HG02870 (cell line): ENCODE results near the gene PDE3B.
"Not testable (repeated sequence)": the region's sequence is repeated elsewhere in the genome, so short reads cannot be mapped to it uniquely, and the experiment has no call there.

Source experiments
- ATAC-seq: cut with Tn5 transposase; IDR thresholded peaks from one replicate; pipeline ENCODE4 v1.9.1; 2021; ENCODE audit warnings: mild to moderate bottlenecking, moderate library complexity; ENCODE audit not compliant: unreplicated experiment

The PDE3B gene

DNA sequence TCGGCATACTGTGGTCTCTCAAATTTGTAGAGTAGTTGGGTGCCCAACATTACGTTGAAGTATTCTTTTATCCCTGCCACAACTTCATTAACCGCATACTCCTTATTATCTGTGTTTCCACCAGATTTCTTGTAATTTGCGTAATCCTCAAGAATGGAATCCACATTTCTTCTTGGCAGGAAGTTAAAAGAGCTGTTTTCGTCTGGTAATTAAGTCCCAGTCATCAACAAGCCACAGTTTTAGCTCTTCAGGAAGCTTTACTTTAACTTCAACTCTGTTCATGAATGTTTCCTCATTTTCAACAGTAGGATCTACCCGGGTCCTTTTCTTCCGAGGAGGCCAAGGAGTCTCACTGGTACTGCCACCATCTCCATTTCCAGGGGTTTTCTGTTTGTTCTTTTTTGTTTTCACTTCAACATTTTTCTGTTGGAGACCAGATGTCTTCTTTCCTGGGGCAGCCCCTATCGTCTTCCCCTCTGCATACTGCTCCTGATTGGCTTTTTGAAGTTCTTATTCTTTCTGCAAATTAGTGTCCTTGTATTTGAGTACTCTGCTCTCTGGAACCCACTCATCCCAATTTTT lies 30.3 kb downstream of the PDE3B start:
- ATAC-seq: no peak

DNA sequence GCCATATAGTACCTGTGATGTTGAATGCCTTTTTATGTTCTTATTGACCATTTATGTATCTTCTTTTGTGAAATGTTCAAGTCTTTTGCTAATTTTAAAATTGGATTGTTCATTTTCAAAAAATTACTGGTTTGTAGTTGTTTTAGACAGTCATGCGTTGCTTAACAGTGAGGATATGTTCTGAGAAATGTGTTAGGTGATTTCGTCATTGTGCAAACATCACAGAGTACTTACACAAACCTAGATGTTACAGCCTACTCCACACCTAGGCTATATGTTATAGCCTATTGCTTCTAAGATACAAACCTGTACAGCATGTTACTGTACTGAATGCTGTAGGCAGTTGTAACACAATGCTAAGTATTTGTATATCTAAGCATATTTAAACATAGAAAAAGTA lies 32.5 kb downstream of the PDE3B start:
- ATAC-seq: no peak

DNA sequence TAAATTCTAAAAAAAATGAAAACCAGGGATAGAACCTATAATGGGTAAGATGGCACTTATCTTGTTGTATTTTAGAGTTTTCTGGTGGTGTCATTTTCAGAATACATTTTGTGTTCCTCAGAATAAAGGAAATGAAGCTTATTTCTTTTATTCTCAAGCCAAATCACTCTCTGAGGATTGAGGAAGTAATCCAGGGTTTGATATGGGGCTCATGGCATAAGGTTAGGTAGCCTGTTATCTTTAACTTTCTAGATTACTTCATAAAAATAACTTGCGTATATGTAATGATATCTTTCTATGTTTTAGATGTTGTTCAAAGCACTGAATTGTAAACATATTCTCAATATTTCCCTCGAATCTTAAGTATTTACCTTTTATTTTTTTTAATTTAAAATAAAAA lies 33.5 kb downstream of the PDE3B start:
- no peak for ATAC-seq

DNA sequence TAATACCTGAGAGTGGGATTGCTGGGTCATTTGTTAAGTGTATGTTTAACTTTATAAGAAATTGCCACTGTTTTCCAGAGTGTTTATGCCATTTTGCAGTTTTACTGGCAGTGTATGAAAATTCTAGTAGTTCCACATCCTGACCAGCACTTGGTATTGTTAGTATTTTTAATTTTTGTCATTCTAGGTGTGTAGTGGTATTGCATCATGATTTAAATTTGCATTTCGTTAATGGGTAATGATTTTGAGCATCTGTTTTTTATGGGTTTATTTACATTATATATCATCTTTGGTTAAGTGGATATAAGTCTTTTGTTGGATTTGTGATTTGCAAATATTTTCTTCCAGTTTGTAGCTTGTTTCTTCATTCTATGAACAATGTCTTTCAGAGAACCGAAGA lies 34.7 kb downstream of the PDE3B start:
- no peak for ATAC-seq

GRCh38 chr11:14679662-14680061 lies 36.1 kb downstream of the PDE3B start:
- no peak for ATAC-seq

GRCh38 chr11:14684234-14684915 lies 40.8 kb downstream of the PDE3B start:
- ATAC-seq: not testable (repeated sequence)

DNA sequence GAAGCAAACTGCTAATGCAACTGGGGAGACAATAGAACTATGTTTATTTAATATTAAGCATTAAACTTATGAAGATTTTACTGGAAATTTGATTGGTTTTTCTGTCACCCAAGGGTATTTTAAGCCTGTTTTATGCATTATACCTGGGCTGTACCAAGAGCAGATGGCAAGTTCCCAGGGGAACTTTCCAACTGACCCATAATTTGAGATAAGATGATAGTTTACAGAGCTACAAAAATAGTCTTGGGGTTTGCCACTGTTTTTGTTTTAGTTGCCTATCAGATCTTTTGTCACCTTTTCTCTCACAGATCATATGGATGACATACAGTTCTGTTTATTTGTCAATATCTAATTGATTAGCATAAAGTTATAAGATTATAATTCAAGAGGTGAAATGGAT lies 43.9 kb downstream of the PDE3B start:
- ATAC-seq: no peak

GRCh38 chr11:14687943-14688627 lies 44.5 kb downstream of the PDE3B start:
- ATAC-seq: no peak

DNA sequence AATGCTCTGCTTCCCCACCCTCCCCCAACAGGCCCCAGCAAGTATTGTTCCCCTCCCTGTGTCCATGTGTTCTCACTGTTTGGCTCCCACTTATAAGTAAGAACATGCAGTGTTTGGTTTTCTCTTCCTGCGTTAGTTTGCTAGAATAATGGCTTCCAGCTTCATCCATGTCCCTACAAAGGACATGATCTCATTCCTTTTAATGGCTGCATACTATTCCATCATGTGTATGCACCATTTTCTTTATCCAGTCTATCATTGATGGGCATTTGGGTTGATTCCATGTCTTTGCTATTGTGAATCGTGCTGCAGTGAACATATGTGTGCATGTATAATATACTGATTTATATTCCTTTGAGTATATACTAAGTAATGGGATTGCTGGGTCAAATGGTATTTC lies 52.1 kb downstream of the PDE3B start:
- ATAC-seq: not testable (repeated sequence)

DNA sequence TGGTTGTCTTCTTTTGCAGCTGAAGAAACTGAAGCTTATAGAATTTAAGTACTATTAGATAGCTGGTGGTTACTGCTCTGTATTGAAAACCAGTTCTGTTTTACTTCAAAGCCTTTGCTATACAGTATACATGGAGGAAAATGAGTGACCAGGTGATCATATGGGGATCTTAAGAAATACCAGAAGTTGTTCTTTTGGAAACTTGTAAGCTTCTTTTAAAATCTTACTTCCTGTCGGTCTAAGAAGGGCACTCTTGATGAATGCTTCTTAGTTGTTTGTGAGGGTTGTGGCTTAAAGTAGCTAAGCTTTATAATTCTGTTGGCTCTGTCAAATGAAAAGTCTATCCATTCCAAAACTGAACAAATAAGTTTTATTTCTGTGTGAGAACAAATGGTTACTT lies 55.2 kb downstream of the PDE3B start:
- ATAC-seq: no peak

GRCh38 chr11:14700593-14700992 lies 57.0 kb downstream of the PDE3B start:
- ATAC-seq: no peak

DNA sequence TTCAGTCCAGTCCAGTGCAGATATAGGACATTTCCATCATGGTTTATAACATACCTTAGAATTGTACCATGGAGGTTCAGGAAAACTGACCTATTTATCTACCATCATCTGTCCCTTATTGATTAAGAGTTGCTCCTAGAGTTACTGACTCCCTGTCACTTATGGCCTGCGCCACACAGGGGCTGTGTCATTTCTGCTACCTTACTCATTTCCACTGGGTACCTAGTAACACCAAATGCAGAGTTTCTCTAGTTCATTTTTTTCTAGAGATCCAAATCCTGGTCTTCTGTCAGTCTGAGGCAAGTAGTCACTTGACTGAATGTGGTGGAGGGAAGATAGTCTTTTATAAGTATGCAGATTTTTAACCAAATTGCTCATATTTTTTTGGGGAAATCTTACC lies 59.2 kb downstream of the PDE3B start:
- ATAC-seq: no peak

GRCh38 chr11:14703731-14704130 lies 60.1 kb downstream of the PDE3B start:
- no peak for ATAC-seq

DNA sequence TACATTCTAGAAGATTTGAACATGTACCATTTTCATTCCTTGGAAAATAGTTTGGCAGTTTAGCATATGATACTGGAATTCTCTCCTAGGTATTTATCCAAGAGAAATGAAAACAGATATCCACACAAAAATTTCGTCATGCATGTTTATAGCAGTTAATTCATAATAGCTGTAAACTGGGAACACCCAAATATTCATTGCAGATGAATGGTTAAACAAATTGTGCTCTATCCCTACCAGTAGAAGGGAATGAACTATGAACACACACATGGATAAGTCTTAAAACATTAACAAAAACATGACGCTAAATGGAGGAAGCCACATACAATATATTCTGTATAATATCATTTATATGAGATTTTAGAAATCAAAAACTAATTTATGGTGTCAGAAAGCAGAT lies 61.5 kb downstream of the PDE3B start:
- ATAC-seq: no peak

GRCh38 chr11:14713496-14714244 lies 70.1 kb downstream of the PDE3B start:
- no peak for ATAC-seq

- ATAC-seq: not testable (repeated sequence)
These were observed 72.1 kb downstream of the PDE3B start for GRCh38 chr11:14715669-14716068.

DNA sequence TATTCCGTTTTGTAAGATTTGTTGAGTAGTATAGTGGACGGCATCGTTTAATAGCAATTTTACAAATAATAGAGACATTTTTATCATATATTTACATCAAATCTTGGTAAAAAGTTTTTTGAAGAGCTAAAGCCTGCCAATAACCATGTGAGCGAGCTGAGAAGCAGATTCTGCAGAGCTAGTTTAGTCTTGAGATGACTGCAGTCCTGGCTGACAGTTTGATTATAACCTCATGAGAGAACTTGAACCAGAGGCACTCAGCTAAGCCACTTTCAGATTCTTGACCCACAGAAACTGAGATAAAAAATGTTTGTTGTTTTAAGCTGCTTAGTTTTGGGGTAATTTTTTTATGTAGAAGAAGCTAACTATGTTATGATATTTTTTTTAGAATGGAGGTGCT lies 78.9 kb downstream of the PDE3B start:
- no peak for ATAC-seq

GRCh38 chr11:14725150-14725549 lies 81.5 kb downstream of the PDE3B start:
- ATAC-seq: no peak

GRCh38 chr11:14727215-14727614 lies 83.6 kb downstream of the PDE3B start:
- ATAC-seq: no peak

- no peak for ATAC-seq
These were observed 84.1 kb downstream of the PDE3B start for GRCh38 chr11:14727746-14728145.

- not testable (repeated sequence) for ATAC-seq
These were observed 96.9 kb downstream of the PDE3B start for GRCh38 chr11:14740539-14740938.

GRCh38 chr11:14741195-14741594 lies 97.6 kb downstream of the PDE3B start:
- no peak for ATAC-seq
